ENCODE measurements around the gene OR10J5. TPM values are rescaled to one million over a fixed set of nuclear protein-coding genes. Genes with fewer than 3 reads are reported as not detected.
"Not testable (repeated sequence)": the region's sequence is repeated elsewhere in the genome, so short reads cannot be mapped to it uniquely, and the experiment has no call there.

OR10J5 gene
- polyA plus RNA-seq, 2 of the 4 experiments (the other 2 are of a cell fraction): not detected

GRCh38 chr1:159505676-159506075, 30.1 kb downstream of the OR10J5 start:
- no peak for FAIRE-seq
- Histone ChIP-seq H3K4me1 (no peaks in the 10 kb centered on the region; the same call in 2 of the 3 replicates), H3K4me2 (no peak overlapping the region), H3K9me3 (peaks cover 5% of the 10 kb centered on the region), H3K27ac (no peak overlapping the region), H3K4me3 (no peak overlapping the region)
- ChIA-PET POLR2A (no interaction called here), CTCF (no interaction called here)
- ATAC-seq: no peak
- TF ChIP-seq CEBPB (IDR thresholded peaks at IDR 0.05): no peak
- no peak for TF ChIP-seq CHD2 (IDR thresholded peaks at IDR 0.05; ENCODE audit: low read length, partially characterized antibody)
- TF ChIP-seq MAFK (IDR thresholded peaks at IDR 0.05; ENCODE audit: partially characterized antibody): no peak
- TF ChIP-seq RFX5 (IDR thresholded peaks at IDR 0.05): no peak
- no peak for TF ChIP-seq HEYL (CRISPR knock-in tag; IDR thresholded peaks at IDR 0.05)
- no peak for TF ChIP-seq HOXB13 (CRISPR knock-in tag; IDR thresholded peaks at IDR 0.05; ENCODE audit: low read depth)
- TF ChIP-seq CBX8 (IDR thresholded peaks at IDR 0.05): no peak
- no peak for TF ChIP-seq HOXA7 (CRISPR knock-in tag; IDR thresholded peaks at IDR 0.05)
- no peak for TF ChIP-seq KDM1A (IDR thresholded peaks at IDR 0.05; ENCODE audit: low read depth)
- TF ChIP-seq JUNB (IDR thresholded peaks at IDR 0.05): no peak
- DNase-seq (ENCODE audit: low read depth in 1 of 2, low spot score in 1 of 2): no peak

- POLR2A ChIA-PET: no interaction called here
- ATAC-seq (no peak), DNase-seq (ENCODE audit: low read depth in 1 of 2, low spot score in 1 of 2) (no peak), FAIRE-seq (no peak)
- no peak overlapping the region for H3K4me2 ChIP-seq
- H3K4me1 ChIP-seq: no peaks in the 10 kb centered on the region
- H3K4me3 ChIP-seq: no peak overlapping the region
- no peak overlapping the region for H3K27ac ChIP-seq
- CTCF ChIA-PET: no interaction called here
- TF ChIP-seq MAFK (IDR thresholded peaks at IDR 0.05; ENCODE audit: partially characterized antibody): no peak
- TF ChIP-seq, protein P1, sequence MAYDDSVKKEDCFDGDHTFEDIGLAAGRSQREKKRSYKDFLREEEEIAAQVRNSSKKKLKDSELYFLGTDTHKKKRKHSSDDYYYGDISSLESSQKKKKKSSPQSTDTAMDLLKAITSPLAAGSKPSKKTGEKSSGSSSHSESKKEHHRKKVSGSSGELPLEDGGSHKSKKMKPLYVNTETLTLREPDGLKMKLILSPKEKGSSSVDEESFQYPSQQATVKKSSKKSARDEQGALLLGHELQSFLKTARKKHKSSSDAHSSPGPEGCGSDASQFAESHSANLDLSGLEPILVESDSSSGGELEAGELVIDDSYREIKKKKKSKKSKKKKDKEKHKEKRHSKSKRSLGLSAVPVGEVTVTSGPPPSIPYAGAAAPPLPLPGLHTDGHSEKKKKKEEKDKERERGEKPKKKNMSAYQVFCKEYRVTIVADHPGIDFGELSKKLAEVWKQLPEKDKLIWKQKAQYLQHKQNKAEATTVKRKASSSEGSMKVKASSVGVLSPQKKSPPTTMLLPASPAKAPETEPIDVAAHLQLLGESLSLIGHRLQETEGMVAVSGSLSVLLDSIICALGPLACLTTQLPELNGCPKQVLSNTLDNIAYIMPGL (CRISPR knock-in tag; IDR thresholded peaks at IDR 0.05; ENCODE audit: borderline replicate concordance): no peak
- no peak for TF ChIP-seq HES2 (IDR thresholded peaks at IDR 0.05)
- no peak for TF ChIP-seq NR3C1 (IDR thresholded peaks at IDR 0.05)
- no peak for TF ChIP-seq GATA3 (IDR thresholded peaks at IDR 0.05; ENCODE audit: borderline replicate concordance)
- no peak for TF ChIP-seq PBX3 (IDR thresholded peaks at IDR 0.05)
- no peak for TF ChIP-seq EHMT2 (IDR thresholded peaks at IDR 0.05; ENCODE audit: low read depth)
- TF ChIP-seq SREBF2 (IDR thresholded peaks at IDR 0.05): no peak
- 0% methylated on average over 1 of the region's 1 CpG for WGBS (ENCODE audit: missing lambda C conversion rate)
- peaks cover 7% of the 10 kb centered on the region; the same call in 2 of the 3 replicates for H3K9me3 ChIP-seq
Measured at GRCh38 chr1:159501082-159501481, 34.7 kb downstream of the OR10J5 start.

- ChIA-PET CTCF (interaction anchor here (0.6 kb wide), 1 partner anchor 10 kb away, joined by 4 read pairs; no protein-coding TSS in a partner anchor), POLR2A (interaction anchor here (0.6 kb wide), 1 partner anchor 9 kb away, joined by 3 read pairs; no protein-coding TSS in a partner anchor)
- not testable (repeated sequence) for ATAC-seq; H3K4me2 ChIP-seq; H3K4me3 ChIP-seq; DNase-seq (ENCODE audit: low read depth in 1 of 2, low spot score in 1 of 2); FAIRE-seq; H3K9me3 ChIP-seq
- Histone ChIP-seq H3K4me1 (peaks cover 17% of the 10 kb centered on the region), H3K27ac (peak overlapping the region in 1 of 2 experiments; percentile 39; a peak in 1 of 6 replicates)
- WGBS (ENCODE audit: missing lambda C conversion rate): 72% methylated on average over 6 of the region's 33 CpGs
Measured at GRCh38 chr1:159494513-159495210, 41.1 kb downstream of the OR10J5 start.

DNA sequence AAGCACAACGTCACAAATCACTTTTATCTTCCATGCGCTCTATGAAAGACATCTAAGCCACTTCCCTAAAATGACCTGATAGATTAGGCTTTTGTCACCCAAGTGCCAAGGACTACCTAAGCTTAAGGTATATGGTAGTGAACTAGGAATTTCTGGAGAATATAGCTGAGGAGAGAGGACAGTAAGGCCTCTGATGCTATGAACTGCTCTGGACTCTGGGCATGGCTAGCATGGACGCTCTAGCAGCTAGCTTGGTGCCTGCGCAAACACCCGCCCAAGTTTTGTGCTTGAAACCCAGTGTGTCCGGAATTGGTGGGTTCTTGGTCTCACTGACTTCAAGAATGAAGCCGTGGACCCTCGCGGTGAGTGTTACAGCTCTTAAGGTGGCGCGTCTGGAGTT, 42.5 kb downstream of the OR10J5 start:
- ChIA-PET POLR2A (no interaction called here), CTCF (interaction anchor here (1.4 kb wide), 1 partner anchor 514 kb away, joined by 3 read pairs; no protein-coding TSS in a partner anchor)
- Histone ChIP-seq H3K4me2 (peak overlapping the region; percentile 65), H3K4me3 (no peak overlapping the region), H3K4me1 (peaks cover 17% of the 10 kb centered on the region), H3K27ac (peak overlapping the region; percentile 64 to 84), H3K9me3 (no peaks in the 10 kb centered on the region)
- FAIRE-seq (no peak), ATAC-seq (peak; percentile 64 to 70; a peak in 5 of 6 replicates), DNase-seq (ENCODE audit: low read depth in 1 of 2, low spot score in 1 of 2) (no peak)
- 73% methylated on average over 11 of the region's 11 CpGs for WGBS (ENCODE audit: missing lambda C conversion rate)
- TF ChIP-seq MAFK (IDR thresholded peaks at IDR 0.05; ENCODE audit: partially characterized antibody) (no peak), HOXB5 (CRISPR knock-in tag; IDR thresholded peaks at IDR 0.05) (no peak), HES2 (IDR thresholded peaks at IDR 0.05) (no peak), CHD4 (IDR thresholded peaks at IDR 0.05; ENCODE audit: borderline replicate concordance) (no peak), ZNF302 (CRISPR knock-in tag; IDR thresholded peaks at IDR 0.05) (no peak), CBX2 (IDR thresholded peaks at IDR 0.05; ENCODE audit: borderline replicate concordance, low read depth) (no peak), E2F6 (IDR thresholded peaks at IDR 0.05; ENCODE audit: borderline replicate concordance, low read depth) (no peak), HOXA7 (CRISPR knock-in tag; IDR thresholded peaks at IDR 0.05) (no peak), ELK1 (IDR thresholded peaks at IDR 0.05; ENCODE audit: low read depth, low read length) (no peak), ZSCAN20 (CRISPR knock-in tag; IDR thresholded peaks at IDR 0.05) (no peak)
